ENCODE data around the gene SERINC5.
"Not testable (repeated sequence)": the region's sequence is repeated elsewhere in the genome, so short reads cannot be mapped to it uniquely, and the experiment has no call there.

SERINC5 gene

GRCh38 chr5:80198399-80198798 is 57.4 kb downstream of the SERINC5 start:
- no peak for DNase-seq (ENCODE audit: low read depth)

DNA sequence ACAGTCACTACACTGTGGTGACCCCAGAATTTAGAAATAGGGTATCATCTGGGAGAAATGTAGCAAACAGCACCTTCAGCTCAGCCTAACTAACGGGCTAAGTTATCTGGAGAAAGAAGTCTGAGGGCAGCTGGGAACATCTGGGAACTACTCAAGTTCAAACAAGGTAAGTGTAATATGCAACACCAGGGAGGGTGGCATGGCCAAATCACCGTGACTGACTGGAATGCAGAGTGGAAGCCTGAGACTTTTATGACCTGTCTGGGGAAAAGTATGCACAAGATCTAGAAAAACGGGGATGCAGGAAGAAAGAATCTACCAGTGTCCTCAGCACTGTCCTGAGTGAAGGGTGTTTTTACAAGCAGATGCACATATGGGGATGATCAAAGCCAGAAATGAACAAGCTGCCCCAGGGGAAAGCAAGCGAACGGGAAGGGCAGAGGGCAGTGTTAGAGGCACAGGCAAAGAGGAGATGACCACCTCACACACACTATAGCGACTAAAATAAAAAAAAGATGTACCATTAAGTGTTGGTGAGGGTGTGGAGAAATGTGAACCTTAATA is 59.9 kb downstream of the SERINC5 start:
- DNase-seq (ENCODE audit: low read depth) = no peak

DNA sequence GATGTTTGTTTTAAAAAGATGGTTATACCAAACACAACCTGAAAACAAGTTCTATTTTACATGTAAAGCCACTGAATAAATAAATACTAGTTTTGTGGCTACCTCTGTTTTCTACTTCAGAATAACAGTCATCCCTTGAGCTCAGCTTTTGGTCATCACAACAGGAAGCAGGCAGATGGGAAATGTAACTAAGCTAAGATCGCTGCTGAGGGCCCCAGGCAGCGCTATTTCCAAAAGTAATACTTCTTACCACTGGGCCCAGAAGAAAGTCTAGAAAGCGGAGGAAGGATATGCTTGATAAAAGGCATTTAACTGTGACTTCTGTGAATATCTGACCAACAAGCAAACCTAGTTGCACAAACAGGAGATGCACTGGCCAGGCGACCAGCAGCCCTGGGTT is 61.4 kb downstream of the SERINC5 start:
- no peak for DNase-seq (ENCODE audit: low read depth)

- no peak for DNase-seq (ENCODE audit: low read depth)
Observed at GRCh38 chr5:80193401-80193800, 62.4 kb downstream of the SERINC5 start.

- peak; percentile 47 for DNase-seq (ENCODE audit: low read depth)
Observed at GRCh38 chr5:80192507-80193241, 63.2 kb downstream of the SERINC5 start.

DNA sequence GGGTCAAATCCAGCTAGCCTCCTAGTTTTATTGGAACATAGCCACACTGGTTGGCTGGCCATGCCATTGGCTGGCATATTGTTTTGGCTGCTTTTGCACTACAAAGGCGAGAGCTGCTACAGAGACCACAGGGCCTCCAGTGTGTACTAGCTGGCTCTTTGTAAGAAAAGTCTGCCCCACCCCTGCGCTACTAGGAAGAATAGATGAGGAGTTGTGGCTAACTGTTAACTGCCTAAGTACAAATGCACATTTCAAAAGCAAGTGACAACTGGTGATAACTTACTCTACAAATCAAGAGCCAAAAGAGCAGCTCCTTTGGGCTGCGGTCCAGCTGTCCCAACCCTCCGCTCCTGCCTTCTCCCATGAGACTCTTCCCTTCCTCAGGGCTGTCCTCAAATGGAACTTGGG is 63.9 kb downstream of the SERINC5 start:
- no peak for DNase-seq (ENCODE audit: low read depth)

DNA sequence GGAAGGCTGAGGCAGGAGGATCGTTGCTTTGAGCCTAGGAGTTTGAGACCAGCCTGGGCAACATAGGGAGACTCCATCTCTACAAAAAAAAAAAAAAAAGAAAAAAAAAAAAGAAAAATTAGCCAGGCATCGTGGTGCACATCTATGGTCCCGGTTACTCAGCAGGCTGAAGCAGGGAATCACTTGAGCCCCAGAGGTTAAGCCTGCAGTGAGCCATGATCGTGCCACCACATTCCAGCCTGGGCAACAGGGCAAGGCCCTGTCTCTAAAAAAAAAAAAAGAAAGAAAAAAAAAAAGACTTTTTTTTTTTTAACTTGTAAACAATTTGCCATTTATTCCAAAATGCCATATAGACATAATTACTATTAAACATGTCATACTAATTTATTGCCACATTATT is 64.5 kb downstream of the SERINC5 start:
- DNase-seq (ENCODE audit: low read depth) = no peak

DNA sequence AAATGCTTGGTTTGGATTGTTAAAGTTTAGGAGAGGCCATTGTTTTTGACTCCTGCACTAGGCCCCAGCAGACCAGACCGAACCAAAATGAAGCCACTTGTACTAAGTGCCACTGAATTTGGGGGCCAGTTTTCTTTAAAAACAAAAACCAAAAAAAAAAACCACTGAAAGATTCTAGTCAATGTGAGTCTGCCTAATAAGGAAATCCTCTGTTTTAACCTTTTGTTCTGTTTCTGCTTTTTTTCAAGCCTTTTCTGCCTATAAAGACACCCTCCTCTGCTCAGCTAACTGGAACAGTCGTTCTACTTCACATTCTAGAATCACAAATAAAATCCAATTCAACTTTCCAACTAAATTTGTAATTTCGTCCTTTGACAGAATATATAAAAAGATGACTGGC is 64.9 kb downstream of the SERINC5 start:
- DNase-seq (ENCODE audit: low read depth) = no peak

- no peak for DNase-seq (ENCODE audit: low read depth)
Observed at GRCh38 chr5:80189701-80190100, 66.1 kb downstream of the SERINC5 start.

DNA sequence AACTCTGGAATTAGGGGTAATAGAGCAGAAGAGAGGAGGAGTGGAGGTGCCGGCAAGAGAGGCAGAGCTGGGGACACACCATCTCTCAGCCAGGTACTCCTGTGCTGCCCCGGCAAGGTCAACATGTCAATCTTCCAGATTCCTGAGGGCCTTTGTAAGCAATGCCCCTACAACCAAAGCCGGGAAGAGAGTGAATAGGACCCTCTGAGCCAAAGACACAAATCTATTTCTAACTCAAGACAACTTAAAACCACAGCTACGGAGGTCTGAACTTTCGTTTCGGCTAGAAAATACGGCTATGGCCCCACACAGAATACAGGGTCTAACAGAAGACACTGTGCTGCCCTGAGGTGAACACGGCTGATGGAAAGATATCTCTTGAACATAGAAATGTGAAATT is 66.6 kb downstream of the SERINC5 start:
- DNase-seq (ENCODE audit: low read depth) = no peak

GRCh38 chr5:80187421-80188090 is 68.3 kb downstream of the SERINC5 start:
- no peak for DNase-seq (ENCODE audit: low read depth)

- DNase-seq (ENCODE audit: low read depth) = not testable (repeated sequence)
Observed at GRCh38 chr5:80185535-80185934, 70.3 kb downstream of the SERINC5 start.

DNA sequence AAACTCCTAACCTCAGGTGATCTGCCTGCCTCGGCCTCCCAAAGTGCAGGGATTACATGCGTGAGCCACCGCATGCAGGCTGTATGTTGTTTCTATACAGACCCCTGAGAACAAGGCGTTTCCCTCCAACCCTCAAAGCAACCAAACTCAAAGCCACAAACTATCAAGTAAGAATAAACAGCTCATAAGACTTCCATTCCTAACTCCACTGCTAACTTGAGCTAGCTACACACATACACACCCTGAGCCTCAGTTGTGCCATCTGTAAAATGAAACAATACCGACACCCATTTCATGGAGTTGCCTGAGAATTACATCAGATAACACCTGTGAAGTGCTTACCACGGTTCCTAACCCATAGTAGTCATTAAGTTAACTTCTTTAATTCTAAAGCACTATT is 70.8 kb downstream of the SERINC5 start:
- DNase-seq (ENCODE audit: low read depth) = no peak

DNA sequence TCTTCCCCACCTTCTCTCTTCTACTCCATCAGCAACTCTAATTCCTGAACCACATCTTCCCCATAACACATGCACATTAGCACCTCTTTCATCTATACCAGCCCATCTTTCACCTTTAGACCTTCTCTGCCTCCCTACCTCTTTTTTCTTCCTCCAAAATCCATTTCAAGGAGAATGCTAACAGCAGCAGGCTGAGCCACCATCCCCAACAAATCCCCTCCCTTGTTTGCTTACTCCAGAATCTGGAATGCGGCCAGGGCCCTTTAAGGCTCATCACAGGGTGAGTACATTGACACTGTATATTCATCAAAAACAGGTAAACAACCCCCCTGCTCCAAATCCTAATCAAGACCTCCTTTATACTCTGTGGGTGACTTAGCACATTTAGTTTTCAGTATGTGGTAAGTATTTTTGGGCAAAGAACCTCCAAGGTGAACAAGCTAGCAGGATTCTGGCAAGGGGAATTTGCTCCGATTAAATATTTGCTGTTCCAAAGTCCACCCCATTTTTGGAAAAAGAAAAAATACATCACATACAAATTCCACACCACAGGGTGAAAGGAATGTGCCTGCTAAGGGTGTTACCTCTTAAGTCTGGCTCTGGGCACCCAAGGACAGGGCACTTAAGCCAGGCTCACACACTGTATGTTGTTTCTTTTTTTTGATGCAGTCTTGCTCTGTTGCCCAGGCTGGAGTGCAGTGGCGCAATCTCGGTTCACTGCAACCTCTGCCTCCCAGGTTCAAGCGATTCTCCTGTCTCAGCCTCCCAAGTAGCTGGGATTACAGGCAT is 71.4 kb downstream of the SERINC5 start:
- DNase-seq (ENCODE audit: low read depth) = no peak

DNA sequence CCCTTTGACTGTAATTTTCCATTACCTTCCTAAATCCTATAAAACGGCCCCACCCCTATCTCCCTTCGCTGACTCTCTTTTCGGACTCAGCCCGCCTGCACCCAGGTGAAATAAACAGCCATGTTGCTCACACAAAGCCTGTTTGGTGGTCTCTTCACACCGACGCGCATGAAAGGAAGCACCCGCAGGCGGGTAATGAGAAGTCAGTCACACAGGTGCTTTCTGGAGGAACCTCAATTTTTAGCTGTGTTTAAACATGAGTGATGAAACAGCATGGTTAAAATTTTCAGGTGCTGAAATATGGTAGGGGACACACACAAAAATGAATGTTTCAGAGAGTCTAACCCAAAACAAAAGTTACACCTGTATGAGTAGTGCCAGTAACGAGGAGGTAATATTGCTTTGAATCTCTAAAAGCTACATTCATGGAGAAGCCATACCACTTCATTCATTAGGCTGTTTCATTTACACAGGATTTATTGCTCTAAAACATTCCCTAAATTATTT is 72.1 kb downstream of the SERINC5 start:
- not testable (repeated sequence) for DNase-seq (ENCODE audit: low read depth)

DNA sequence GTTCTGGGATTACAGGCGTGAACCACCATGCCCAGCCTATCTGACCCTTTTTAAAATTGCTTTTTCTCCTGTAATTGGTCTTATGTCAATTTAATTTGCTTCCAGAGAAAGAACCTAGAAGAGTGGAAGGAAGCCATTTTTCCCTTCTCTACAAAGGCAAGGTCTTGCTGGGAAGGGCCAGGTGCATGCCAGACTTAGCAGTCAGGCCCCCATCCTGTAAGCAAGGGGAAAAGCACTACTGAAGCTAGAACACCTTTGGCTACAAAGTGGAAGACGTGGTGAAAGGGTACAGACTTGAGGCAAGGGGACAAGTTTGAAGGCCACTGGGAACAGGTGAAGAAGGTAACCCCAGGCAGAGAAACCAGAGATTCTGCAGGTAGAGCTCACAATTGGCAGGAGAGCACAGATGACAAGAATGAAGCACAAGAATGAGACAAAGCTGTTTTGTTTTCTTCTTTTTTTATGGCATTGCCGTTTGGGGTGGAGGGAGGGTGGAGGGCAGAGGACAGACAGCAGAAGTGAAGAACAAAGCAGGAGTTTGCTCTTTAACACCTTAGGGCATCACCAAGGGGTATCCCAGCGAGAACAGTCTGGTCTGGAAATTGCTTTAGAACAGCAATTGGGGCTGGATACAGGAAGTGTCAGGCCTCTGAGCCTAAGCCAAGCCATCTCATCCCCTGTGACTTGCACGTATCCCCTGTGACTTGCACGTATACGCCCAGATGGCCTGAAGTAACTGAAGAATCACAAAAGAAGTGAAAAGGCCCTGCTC is 72.9 kb downstream of the SERINC5 start:
- no peak for DNase-seq (ENCODE audit: low read depth)

GRCh38 chr5:80181618-80182211 is 74.1 kb downstream of the SERINC5 start:
- DNase-seq (ENCODE audit: low read depth) = peak; percentile 24

GRCh38 chr5:80177236-80177635 is 78.6 kb downstream of the SERINC5 start:
- DNase-seq (ENCODE audit: low read depth) = no peak

GRCh38 chr5:80175337-80175736 is 80.5 kb downstream of the SERINC5 start:
- DNase-seq (ENCODE audit: low read depth) = no peak

DNA sequence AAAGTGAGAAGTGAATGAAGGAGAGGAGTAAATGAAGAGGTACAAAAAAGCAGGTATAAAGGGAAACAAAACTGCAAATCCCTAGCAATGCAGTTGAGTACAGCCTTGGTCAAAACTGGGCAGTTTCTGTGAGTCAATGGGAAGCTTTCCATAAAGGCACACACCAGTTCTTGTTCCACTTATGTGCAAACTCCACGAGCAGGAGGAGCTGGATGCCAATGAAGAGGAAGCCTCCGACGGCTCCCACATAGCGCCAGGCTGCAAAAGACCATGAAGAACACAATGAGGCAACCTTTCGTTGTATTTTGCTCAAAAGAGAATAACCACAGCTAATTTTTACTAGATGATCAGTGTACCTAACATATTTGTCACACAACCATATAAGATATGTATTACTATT is 81.1 kb downstream of the SERINC5 start:
- DNase-seq (ENCODE audit: low read depth) = no peak

- no peak for DNase-seq (ENCODE audit: low read depth)
Observed at GRCh38 chr5:80172067-80172695, 83.7 kb downstream of the SERINC5 start.
